Stromal cell of bone marrow (primary cell): ENCODE measurements around the gene FLOT1.
"Not testable (repeated sequence)": the region's sequence is repeated elsewhere in the genome, so short reads cannot be mapped to it uniquely, and the experiment has no call there.

Source experiments
- DNase-seq: peaks from one replicate; pipeline ENCODE4 v3.0.0-alpha.2; 2012; ENCODE audit warnings: low read depth

Gene FLOT1

DNA sequence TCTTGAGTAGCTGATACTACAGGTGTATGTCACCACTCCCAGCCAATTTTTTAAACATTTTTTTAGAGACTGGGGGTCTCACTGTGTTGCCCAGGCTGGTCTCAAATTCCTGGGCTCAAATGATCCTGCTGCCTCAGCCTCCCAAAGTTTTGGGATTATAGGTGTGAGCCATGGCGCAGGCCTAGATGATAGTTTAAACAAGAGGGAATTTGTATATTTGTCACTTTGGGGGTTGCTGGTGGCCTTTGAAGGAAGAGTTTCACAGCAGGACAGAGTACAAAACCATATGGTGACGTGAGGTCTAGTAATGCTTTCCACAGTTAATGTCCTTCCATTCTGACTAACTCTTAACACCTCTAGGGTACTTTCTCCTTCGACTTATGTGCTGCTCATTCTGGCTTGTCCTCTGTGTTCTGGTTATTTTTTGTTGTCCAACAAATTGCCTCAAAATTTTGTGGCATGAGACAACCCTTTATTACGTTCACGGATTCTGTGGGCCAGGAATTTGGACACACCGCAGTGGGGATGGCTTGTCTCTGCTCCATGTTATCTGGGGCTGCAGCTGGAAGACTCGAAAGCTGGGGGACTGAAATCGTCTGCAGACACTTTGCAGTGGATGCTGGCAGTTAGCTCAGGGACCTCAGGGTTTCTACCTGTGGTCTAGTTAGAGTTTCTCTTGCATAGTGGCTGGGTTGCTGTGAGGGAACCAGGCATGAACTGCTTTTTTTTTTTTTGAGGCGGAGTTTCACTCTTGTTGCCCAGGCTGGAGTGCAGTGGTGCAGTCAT is 24.9 kb upstream of the FLOT1 start:
- DNase-seq, result no peak

DNA sequence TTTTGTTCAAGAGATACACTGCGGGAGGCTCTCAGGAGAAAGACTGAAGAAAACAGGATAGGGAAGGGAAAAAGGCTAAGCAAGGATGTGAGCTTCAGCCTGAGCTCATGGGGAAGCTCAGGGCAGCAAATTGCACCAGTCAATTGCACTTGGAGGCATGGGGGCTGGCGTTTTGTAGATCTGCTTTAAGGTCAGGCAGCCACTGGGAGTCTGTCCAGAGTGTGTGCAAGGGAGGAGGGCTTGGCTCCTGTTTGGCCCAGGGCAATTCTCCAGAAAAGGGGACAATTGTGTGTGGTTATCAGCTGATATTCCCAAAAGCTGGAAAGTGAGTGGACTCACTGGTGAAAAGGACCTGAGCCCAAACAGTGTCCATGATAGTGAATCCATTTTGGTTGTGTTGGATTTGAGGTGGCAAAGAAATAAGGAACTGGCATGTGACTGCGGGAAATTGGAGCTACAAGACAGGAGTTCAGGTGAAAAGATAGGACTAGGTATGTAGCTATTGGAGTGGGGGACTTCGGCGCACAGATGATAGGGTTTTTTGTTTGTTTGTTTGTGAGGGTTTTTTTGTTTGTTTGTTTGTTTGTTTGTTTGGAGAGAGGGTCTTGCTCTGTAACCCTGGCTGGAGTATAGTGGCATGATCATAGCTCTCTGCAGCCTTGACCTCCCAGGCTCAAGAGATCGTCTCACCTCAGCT is 24.1 kb upstream of the FLOT1 start:
- no peak for DNase-seq

DNA sequence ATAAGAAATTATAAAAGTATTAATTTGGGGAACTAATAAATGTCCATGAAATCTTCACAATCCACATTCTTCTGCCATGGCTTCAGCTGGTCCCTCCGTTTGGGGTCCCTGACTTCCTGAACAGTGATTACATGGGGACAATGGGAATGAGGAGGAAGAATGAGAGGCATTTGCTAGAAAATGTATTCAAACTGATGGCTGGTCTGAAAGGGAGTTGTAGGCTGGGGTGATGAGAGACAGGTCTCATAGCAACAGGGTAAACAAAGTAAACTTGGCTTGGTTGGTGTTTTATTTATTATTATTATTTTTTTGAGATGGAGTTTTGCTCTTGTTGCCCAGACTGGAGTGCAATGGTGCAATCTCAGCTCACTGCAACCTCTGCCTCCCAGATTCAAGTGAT is 23.0 kb upstream of the FLOT1 start:
- not testable (repeated sequence) for DNase-seq

DNA sequence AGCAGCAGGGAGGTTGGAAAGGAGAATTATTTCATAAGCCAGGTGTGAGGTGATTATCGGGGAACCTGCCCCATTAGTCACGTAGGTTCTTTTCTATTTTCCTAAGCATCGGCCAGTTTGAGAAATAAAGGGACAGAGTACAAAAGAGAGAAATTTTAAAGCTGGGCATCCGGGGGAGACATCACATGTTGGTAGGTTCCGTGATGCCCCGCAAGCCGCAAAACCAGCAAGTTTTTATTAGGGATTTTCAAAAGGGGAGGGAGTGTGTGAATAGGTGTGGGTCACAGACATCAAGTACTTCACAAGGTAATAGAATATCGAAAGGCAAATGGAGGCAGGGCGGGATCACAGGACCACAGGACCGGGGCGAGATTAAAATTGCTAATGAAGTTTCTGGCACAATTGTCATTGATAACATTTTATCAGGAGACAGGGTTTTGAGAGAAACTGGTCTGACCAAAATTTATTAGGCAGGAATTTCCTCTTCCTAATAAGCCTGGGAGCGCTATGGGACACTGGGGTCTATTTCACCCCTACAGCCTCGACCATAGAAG is 22.1 kb upstream of the FLOT1 start:
- DNase-seq, result not testable (repeated sequence)

DNA sequence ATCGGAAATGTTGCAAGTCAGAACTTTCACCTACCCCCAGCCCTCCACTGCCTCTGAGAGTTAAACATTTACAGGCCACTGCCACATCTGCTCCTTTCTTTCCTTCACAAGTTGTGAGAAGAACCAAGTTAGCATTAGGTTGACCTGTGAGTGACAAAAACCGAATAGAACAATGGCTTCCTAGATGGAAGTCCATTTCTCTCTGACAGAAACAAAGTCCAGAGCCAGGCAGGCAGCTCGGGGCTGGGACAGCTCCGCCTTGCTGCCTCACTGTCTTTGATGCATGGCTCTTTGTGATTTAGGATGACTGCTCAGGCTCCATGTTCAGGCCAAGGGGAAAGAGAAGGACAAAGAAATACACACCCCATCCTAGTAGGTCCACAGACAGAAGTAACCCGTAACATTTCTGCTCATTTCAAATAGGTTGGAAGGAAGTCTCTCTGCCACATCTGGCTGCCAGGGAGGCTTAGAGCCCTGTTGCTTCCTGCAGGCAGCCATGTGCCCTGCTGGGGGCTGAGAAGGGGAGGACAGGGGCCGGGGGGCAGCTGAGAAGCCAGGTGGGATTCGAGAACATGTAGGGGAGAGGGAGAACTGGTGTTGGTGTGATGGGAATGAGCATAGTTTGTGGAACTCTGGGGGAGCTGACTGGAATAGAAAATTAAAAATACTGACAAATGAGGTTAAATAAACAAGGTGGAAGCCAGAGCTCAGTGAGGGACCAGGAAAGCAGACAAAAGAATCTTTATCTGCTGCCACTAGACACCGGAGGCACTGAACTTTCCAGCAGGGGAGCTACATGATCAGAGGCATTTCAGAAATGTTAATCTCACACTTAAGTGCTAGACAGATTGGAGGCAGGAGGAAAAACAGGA is 21.4 kb upstream of the FLOT1 start:
- DNase-seq, result no peak

DNA sequence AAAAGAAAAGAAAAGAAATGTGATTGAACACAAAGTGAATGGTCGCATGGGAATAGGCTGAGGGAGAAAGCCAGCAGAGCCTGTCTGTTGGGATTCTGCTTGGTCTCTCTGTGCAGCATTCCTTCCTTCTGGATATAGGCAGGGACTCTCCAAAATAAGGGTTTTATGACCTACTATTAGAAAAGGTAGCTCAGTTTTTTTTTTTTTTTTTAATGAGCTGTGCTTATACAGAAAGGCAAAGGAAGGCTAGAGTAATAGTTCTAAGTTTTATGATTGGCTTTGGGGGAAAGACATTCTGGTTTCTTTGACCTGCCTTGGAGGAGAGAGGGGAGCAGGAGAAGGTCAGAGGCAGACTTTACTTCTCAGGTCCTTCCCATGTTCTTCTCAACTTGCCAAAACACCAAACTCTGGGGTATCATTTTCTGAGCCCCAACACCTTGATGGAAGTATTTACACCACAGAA is 20.7 kb upstream of the FLOT1 start:
- DNase-seq, result no peak

- no peak for DNase-seq
Observed at GRCh38 chr6:30761791-30762429, 19.4 kb upstream of the FLOT1 start.

DNA sequence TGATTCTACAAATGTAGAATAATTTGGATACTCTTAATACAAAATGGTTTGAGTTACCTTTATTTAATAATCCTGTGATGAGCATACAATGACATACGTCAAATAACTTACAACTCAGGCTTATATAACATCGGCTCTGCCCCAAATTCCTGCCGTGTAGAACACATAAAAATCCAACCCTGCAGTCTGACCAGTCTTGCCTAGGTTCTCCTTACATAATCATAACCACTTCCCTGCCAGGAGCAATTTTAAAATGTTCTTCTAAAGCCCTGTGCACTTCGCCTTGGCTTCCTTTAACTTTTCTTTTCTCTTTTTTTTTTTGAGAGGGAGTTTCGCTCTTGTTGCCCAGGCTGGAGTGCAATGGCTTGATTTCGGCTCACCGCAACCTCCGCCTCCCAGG is 18.1 kb upstream of the FLOT1 start:
- no peak for DNase-seq

DNA sequence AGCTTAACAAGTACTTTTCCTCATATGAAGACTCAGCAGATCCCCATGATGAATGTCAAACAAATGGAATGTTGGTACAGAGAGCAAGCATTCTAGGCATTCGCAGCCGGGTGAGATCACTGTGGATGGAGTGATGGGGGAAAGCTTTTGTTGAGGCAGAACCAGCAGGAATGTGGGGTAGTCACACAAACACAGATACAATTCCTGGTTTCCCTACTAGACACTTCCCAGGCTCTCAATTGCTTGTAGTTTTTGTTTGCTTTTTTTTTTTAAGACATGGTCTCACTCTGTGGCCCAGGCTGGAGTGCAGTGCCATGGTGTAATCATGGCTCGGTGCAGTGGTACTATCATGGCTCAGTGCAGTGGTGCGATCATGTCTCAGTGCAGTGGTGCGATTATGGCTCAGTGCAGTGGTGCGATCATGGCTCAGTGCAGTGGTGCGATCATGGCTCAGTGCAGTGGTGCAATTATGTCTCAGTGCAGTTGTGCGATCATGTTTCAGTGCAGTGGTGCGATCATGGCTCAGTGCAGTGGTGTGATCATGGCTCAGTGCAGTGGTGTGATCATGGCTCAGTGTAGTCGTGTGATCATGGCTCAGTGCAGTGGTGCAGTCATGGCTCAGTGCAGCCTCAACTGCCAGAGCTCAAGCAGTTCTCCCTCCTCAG is 17.2 kb upstream of the FLOT1 start:
- DNase-seq, result peak; percentile 78

DNA sequence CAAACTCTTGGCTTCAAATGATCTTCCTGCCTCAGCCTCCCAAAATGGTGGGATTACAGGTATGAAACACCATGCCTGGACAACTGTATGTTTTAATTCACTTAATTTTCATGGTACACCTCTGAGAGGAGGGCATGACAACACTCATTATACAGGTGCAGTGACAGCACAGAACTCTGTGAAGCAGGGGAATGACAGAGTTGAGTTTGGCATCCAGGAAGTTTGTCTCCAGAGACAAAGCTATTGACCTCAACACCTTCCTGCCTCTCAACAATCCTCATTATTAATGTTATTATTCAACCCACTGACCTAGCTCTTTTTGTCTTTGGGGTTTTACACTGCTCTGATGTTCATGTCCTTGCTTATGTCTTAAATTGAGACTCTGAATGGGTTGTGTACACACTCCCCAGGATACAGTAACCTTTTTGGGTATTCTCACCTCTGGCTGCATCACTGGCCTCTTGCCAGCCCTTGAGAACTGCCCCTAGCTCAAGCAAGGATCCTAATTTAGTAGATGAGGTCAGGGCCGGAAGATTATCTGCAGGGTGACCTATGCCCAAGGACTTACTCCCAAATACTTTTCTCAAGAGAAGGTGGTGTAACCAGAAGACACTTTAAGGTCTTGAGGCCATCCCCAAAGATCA is 14.9 kb upstream of the FLOT1 start:
- no peak for DNase-seq

DNA sequence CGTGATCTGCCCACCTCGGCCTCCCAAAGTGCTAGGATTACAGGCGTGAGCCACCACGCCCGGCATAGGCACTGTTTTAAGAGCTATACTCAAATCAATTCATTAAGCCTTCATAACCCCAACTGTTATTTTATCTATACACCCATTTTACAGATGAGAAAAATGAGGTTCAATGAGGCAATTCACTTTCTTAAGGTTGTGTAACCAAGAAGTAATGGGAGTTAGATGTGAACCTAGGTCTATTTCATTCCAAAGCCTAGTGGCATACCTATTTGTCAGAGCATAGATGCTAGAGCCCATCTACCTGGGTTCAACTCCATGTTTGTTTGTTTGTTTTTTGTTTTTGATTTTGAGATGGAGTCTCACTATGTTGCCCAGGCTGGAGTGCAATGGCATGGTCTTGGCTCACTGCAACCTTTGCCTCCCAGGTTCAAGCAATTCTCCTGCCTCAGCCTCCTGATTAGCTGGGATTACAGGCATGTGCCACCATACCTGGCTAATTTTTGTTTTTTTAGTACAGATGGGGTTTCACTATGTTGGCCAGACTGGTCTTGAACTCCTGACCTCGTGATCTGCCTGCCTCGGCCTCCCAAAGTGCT is 14.0 kb upstream of the FLOT1 start:
- not testable (repeated sequence) for DNase-seq

DNA sequence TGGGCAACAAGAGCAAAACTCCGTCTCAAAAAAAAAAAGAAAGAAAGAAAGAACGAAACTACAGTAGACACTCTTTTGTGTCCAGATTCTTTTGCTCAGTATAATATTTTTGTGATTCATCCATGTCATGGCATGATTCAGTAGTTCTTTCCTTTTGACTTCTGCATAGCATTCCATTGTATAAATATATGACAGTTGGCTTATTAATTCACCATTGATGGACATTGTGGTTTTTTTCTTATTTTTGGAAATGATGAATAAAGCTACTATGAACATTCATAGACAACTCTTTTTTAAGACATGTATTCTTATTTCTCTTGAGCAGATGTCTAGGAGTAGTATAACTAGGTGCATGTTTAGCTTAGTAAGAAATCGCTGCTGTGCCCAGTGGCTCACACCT is 12.1 kb upstream of the FLOT1 start:
- peak; percentile 76 for DNase-seq

DNA sequence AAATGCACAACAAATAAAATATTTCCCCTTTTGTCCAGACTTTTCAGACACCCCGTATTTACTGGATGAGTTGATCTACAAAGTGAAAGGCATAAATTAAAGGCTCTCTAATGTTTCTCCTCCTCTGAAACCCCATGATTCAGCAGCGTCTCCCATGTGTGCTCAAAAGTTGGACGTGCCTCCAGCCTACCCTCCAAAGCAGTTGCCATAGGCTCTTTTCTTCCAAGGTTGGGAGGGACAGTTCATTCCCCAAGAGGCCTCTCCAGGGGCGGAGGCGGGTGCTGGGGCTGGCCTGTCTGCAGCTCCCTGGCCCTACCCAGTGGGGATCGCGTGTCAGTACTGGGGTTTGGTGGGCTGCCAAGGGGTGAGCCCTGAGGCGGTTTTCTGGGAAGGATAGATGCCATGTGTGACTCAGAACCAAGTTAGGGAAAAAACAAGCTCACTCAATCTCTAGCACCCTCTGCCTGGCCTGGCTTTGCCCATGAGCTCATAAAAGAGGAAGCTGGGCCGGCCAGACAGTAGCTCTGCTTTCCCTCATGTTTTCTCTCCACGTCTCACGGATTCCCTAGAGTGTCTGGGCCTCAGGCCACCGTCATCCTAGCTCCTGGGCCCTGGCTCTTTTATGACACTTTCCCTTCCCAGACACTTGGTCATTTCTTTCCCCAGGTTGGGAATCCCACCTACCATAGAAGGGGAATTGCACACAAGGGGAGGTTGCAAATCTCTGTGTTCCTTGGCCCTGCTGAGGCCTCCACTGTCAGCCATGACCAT is 9.9 kb upstream of the FLOT1 start:
- peak; percentile 100 for DNase-seq

GRCh38 chr6:30750379-30750668 is 7.8 kb upstream of the FLOT1 start:
- no peak for DNase-seq

DNA sequence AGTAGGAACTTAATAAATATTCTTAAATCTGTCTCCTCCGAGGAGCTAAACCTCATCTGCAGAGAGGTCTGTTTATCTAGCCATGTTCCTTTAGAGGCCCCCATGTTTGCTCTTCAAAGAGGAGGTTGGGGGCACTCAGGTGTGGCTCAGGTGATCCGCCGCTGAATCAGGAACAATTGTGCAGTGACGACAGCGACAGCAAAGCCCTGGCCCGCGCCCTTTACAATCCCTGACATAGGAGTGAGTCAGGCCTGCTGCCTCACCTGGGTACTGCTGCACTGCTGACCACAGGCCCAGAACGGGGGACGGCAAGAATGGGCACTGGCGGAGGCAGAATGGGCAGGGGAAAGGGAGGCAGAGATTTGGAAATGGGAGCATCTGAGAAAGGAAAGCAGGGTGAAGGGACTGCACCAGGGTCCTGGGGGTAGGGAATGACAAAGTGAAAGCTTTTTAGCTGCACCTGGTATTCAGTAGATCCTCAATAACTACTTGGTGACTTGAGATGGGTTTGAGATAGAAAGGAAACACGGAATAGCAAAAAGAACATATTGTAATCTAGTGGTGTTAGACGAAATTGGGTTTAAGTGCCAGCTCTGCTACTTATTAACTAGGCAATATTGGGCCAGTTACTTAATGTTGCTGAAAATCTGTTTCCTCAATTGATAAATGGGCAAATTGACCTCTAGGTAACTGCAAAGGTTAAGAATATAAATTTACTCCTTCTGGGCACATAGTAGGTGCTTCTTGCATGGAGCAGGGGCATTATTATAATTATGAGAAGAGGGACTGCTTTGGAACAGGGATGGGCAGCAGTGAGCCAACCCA is 7.3 kb upstream of the FLOT1 start:
- DNase-seq, result no peak

- no peak for DNase-seq
Observed at GRCh38 chr6:30748851-30749540, 6.5 kb upstream of the FLOT1 start.

DNA sequence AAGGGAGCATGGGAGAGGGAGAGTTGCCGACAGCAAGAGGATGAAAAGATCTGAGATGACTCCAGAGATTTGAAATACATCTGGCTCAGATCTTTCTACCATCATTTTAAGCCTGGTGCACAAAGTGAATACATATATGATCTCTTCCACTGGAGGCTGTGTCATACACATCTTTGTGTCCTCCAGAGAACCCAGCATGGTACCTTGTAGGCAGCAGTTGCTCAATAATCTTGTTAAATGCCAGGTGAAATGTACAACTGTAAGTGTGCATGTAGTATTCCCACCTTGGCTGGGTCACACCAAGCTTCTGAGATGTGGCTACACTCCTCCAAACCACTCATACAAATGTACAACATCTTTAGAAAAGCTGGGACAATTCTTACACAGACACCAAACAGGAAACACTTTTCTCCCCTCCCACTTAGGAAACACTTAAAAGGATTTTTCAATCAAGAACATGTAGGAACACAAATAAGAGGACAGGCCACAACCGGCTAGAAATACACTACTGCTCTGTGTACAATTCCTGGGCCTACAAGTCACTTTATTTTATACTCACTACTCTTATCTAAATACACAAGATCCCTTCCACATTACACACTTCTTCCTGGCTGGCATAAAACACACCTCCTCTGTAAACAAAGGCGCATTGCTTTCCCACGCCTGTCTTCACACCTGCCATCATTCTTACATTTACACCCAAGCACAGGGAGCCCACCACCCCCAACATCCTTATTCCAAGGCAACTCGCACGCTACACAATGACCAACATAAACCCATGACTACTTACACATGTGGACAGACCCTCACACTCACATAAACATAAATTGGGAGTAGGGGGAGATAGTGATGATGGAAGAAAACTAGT is 5.6 kb upstream of the FLOT1 start:
- no peak for DNase-seq
